LNCAP (cell line): Measurements from ENCODE around the gene PERM1.

Experiments used
- TF ChIP-seq, protein P1 (sequence below): fragments of 450-650 bp; IDR thresholded peaks from 2 replicates; pipeline ENCODE4 v1.5.1; 2017; ENCODE audit warnings: mild to moderate bottlenecking

PERM1 gene

DNA sequence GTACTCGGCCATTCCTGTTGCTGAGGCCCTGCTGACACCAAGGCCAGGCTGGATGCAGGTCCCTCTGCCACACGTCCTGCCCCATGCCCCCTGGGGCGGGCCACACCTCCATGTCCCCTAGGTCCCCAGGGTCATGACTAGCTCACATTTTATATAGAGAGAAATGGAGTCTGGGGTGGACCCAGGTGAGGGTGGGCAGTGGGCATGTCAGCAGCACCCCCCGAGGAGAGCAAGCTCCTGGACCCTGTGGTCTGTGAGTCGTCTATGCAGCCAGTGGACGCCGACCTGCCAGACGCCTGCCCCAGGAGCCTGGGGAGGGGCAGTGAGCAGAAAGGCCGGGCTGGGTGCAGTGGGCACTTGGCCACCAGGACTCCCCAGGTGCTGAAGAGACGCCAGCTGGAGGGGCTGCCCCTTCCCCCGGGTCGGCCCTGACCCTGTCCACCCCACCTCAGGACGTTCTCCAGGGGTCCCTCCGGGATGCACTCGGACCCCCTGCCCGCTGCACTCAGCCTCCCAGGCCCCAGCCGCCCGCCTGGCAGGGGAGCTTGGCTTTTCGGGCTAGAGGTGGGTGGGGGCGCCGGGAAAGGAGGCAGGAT lies 42.3 kb downstream of the PERM1 start:
- TF ChIP-seq, protein P1, sequence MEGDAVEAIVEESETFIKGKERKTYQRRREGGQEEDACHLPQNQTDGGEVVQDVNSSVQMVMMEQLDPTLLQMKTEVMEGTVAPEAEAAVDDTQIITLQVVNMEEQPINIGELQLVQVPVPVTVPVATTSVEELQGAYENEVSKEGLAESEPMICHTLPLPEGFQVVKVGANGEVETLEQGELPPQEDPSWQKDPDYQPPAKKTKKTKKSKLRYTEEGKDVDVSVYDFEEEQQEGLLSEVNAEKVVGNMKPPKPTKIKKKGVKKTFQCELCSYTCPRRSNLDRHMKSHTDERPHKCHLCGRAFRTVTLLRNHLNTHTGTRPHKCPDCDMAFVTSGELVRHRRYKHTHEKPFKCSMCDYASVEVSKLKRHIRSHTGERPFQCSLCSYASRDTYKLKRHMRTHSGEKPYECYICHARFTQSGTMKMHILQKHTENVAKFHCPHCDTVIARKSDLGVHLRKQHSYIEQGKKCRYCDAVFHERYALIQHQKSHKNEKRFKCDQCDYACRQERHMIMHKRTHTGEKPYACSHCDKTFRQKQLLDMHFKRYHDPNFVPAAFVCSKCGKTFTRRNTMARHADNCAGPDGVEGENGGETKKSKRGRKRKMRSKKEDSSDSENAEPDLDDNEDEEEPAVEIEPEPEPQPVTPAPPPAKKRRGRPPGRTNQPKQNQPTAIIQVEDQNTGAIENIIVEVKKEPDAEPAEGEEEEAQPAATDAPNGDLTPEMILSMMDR, result no peak

DNA sequence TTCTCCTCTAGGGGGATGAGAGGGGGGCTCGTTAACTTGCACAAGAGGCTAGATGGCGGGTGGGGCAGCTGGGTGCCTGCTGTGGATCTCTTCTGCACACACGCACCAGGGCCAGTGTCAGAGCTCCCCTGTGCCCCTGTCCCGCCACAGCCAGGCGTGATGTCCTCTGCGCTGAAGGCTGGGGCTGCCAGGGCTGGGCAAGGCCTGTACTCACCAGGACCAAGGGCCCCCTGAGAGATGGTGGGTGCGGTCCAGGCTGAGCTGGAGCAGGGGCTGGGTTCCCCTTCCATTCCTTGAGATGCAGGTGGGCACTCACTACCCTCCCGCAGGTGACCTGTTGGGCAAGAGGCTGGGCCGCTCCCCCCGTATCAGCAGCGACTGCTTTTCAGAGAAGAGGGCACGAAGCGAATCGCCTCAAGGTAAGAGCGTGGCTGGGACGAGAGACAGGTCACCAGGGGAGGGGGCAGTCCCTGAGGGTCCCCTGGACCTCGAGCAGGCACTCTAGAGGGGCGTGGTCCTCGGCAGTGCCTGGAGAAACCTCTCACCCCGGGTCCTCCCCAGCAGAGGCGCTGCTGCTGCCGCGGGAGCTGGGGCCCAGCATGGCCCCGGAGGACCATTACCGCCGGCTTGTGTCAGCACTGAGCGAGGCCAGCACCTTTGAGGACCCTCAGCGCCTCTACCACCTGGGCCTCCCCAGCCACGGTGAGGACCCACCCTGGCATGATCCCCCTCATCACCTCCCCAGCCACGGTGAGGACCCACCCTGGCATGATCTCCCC lies 43.0 kb downstream of the PERM1 start:
- TF ChIP-seq, protein P1, result no peak

DNA sequence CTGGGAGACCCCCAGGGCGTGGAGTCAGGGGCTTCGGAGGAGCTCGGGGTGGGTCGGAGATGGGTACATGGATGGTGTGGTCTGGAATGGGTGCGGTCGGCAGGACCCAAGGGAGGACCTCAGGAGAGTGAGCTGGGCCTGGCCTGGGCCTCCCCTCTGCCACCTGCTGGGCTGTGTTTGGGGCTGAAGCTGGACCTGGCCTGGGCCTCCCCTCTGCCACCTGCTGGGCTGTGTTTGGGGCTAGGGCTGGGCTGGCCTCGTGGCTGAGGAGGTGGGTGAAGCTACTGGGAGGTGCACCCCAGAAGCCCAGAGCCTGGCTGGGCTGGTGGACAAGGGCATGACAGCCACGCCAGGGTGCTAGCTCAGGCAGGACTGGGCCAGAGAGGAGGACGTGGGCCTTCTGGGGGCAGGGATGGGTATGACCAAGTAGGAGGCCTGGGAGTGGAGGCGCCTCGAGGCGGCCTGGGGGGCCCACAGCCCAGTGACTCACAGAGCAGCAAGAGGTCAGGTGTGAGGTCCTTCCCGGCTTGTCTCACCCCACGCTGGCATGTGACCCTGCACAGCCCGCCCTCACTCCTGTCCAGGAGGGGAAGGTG lies 43.7 kb downstream of the PERM1 start:
- TF ChIP-seq, protein P1, result peak; percentile 39

DNA sequence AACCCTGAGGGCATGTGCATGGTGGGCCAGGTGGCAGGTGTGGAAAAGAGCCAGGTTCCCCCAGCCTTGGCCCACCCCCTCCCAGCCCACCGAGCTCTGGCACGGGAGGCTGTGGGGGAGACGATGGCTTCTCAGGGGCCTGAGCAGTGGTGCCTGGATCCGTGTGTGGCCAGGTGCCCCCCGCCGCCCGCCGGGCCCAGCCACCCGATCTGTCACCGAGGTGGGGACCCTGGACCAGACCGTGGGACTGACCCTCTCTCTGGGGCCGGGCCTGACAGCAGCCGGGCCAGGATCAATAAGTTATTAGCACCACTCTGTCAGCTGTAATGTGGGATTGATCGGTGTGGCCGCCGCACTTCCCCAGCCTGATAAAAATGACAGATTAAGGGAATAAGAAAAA lies 44.4 kb downstream of the PERM1 start:
- TF ChIP-seq, protein P1, result no peak

DNA sequence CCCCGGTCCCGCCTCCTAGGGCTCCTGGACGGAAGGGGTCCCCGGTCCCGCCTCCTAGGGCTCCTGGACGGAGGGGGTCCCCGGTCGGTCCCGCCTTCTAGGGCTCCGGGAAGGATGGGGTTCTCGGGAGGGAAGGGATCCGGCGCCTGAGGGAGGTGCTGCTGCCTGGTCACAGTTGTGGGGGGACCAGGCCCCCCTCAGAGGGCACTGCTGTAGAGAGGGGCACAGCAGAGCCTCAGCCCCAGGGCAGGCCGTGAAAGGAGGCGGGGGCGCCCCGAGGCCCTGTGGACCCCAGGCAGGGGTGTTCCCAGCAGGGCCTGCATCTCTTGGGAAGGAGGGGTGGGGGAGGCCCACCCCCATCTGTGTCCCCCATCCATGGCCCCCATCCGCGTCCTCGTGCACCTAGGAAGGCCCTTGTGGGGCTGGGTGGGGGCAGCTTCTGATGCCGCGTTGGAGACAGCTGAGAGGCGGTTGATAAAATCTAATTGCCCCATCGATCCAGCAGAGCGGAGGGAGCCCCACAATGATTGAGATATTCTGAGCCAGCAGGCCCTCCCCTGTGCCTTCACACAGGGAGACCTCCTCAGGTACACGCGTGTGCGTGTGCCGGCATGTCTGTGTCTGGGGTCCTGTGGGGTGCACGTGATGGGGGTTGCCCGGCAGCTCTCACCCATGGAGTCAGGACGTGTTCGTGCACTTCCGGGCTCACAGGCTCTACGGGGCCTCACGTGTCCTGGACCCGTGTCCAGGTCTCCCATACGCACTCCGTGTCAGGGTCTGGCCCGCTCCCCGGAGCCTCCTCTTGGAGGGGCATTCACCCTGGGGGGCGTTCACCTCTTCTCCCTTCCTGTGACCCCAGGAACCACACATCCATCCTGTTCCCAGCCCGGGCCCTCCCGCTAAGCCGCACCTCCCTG lies 45.3 kb downstream of the PERM1 start:
- TF ChIP-seq, protein P1, result no peak

DNA sequence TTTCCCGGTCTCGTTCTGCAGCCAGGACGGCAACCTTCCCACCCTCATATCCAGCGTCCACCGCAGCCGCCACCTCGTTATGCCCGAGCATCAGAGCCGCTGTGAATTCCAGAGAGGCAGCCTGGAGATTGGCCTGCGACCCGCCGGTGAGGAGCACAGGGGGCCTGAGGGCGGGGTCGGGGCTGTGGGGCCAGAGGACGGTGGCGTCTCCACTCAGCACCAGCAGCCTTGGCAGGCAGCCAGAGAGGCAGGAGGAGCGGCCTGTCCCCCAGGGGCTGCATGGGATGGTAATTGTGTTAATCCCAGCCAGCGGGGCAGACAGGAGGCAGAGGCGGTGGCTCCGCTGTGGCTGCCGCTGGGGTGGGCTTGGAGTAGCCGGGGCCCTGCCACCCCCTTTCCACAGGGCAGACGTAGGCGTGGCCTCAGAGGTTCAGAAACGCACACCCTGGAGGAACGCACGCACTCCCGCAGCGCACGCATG lies 46.1 kb downstream of the PERM1 start:
- TF ChIP-seq, protein P1, result no peak
